ENCODE measurements around the gene NRARP. TPM values are rescaled to one million over a fixed set of nuclear protein-coding genes. Genes with fewer than 3 reads are reported as not detected.

The NRARP gene
- total and polyA plus RNA-seq, 2 of the 8 experiments (the other 6 are each of a cell fraction or from before 2014, with no cell fraction given): 32.5 to 37.2 TPM

DNA sequence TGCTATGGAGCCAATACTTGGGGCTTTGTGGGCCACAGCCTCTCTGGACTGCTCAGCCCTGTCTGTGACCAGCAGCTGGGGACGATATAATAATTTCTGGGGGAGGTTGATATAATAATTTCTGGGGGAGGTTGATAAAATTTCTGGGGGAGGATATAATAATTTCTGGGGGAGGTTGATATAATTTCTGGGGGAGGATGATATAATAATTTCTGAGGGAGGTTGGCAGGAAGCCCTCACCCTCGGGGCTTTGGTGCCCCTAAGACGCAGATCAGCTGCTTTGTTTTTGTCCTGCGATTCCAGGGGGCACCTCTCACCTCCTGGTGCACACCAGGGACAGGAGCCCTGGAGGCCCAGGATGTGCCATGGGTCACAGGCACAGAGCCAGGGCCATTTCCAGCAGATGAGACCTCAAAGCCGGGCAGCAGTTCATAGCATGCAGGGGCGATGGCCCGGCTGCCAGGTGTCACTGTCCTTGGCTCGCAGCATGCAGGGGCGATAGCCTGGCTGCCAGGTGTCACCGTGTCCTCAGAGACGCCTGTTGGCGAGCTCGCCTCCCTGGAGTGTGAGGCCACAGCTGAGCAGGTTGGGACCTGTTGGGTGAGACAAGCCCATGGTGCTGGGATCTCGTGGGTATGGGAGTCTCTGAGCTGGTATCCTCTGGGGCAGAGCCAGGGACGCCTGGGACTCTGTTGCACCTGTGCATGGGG, 28.3 kb downstream of the NRARP start (continued):
- TF ChIP-seq, protein P1, sequence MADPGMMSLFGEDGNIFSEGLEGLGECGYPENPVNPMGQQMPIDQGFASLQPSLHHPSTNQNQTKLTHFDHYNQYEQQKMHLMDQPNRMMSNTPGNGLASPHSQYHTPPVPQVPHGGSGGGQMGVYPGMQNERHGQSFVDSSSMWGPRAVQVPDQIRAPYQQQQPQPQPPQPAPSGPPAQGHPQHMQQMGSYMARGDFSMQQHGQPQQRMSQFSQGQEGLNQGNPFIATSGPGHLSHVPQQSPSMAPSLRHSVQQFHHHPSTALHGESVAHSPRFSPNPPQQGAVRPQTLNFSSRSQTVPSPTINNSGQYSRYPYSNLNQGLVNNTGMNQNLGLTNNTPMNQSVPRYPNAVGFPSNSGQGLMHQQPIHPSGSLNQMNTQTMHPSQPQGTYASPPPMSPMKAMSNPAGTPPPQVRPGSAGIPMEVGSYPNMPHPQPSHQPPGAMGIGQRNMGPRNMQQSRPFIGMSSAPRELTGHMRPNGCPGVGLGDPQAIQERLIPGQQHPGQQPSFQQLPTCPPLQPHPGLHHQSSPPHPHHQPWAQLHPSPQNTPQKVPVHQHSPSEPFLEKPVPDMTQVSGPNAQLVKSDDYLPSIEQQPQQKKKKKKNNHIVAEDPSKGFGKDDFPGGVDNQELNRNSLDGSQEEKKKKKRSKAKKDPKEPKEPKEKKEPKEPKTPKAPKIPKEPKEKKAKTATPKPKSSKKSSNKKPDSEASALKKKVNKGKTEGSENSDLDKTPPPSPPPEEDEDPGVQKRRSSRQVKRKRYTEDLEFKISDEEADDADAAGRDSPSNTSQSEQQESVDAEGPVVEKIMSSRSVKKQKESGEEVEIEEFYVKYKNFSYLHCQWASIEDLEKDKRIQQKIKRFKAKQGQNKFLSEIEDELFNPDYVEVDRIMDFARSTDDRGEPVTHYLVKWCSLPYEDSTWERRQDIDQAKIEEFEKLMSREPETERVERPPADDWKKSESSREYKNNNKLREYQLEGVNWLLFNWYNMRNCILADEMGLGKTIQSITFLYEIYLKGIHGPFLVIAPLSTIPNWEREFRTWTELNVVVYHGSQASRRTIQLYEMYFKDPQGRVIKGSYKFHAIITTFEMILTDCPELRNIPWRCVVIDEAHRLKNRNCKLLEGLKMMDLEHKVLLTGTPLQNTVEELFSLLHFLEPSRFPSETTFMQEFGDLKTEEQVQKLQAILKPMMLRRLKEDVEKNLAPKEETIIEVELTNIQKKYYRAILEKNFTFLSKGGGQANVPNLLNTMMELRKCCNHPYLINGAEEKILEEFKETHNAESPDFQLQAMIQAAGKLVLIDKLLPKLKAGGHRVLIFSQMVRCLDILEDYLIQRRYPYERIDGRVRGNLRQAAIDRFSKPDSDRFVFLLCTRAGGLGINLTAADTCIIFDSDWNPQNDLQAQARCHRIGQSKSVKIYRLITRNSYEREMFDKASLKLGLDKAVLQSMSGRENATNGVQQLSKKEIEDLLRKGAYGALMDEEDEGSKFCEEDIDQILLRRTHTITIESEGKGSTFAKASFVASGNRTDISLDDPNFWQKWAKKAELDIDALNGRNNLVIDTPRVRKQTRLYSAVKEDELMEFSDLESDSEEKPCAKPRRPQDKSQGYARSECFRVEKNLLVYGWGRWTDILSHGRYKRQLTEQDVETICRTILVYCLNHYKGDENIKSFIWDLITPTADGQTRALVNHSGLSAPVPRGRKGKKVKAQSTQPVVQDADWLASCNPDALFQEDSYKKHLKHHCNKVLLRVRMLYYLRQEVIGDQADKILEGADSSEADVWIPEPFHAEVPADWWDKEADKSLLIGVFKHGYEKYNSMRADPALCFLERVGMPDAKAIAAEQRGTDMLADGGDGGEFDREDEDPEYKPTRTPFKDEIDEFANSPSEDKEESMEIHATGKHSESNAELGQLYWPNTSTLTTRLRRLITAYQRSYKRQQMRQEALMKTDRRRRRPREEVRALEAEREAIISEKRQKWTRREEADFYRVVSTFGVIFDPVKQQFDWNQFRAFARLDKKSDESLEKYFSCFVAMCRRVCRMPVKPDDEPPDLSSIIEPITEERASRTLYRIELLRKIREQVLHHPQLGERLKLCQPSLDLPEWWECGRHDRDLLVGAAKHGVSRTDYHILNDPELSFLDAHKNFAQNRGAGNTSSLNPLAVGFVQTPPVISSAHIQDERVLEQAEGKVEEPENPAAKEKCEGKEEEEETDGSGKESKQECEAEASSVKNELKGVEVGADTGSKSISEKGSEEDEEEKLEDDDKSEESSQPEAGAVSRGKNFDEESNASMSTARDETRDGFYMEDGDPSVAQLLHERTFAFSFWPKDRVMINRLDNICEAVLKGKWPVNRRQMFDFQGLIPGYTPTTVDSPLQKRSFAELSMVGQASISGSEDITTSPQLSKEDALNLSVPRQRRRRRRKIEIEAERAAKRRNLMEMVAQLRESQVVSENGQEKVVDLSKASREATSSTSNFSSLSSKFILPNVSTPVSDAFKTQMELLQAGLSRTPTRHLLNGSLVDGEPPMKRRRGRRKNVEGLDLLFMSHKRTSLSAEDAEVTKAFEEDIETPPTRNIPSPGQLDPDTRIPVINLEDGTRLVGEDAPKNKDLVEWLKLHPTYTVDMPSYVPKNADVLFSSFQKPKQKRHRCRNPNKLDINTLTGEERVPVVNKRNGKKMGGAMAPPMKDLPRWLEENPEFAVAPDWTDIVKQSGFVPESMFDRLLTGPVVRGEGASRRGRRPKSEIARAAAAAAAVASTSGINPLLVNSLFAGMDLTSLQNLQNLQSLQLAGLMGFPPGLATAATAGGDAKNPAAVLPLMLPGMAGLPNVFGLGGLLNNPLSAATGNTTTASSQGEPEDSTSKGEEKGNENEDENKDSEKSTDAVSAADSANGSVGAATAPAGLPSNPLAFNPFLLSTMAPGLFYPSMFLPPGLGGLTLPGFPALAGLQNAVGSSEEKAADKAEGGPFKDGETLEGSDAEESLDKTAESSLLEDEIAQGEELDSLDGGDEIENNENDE (IDR thresholded peaks at IDR 0.05; ENCODE audit: insufficient replicate concordance, low read length): no peak
- TF ChIP-seq RNF2 (IDR thresholded peaks at IDR 0.05; ENCODE audit: borderline replicate concordance, low read depth, low read length, missing control alignments, poor library complexity, severe bottlenecking) (no peak), TAF7 (optimal IDR thresholded peaks at IDR 0.05; ENCODE audit: borderline replicate concordance, low read depth, low read length) (no peak), JUN (IDR thresholded peaks at IDR 0.05; ENCODE audit: low read depth, low read length) (no peak), CTBP2 (IDR thresholded peaks at IDR 0.05; ENCODE audit: borderline replicate concordance, insufficient read depth, insufficient read length, low read length) (no peak), SRF (IDR thresholded peaks at IDR 0.05; ENCODE audit: low read depth, low read length) (no peak), SP1 (IDR thresholded peaks at IDR 0.05; ENCODE audit: low read depth, low read length) (no peak), TBP (IDR thresholded peaks at IDR 0.05; ENCODE audit: low read depth, low read length) (no peak), CHD2 (IDR thresholded peaks at IDR 0.05; ENCODE audit: low read length) (no peak), POLR2A (IDR thresholded peaks at IDR 0.05; ENCODE audit: control extremely low read depth in 1 of 2, low read depth in 2 of 2, low read length in 2 of 2) (no peak), KDM1A (IDR thresholded peaks at IDR 0.05; ENCODE audit: borderline replicate concordance, low read length) (no peak)
